Mucosa of gallbladder (tissue), 1 donor: ENCODE data around the gene CNOT3. TPM values are rescaled to one million over a fixed set of nuclear protein-coding genes. Genes with fewer than 3 reads are reported as not detected.
"Not testable (repeated sequence)": the region's sequence is repeated elsewhere in the genome, so short reads cannot be mapped to it uniquely, and the experiment has no call there.

Source experiments
- DNase-seq: peaks from one replicate; pipeline ENCODE4 v3.0.0-alpha.2; 2020; ENCODE audit warnings: low spot score
- total RNA-seq: library from RNA; stranded (reverse); gene quantifications from one replicate; pipeline ENCODE4 v1.2.1, GENCODE V29; 2021
- donor health status: DM: no; HTN: no; CAD: no.

Gene CNOT3
- total RNA-seq, 1 donor from 2014 or later: 54.2 TPM

DNA sequence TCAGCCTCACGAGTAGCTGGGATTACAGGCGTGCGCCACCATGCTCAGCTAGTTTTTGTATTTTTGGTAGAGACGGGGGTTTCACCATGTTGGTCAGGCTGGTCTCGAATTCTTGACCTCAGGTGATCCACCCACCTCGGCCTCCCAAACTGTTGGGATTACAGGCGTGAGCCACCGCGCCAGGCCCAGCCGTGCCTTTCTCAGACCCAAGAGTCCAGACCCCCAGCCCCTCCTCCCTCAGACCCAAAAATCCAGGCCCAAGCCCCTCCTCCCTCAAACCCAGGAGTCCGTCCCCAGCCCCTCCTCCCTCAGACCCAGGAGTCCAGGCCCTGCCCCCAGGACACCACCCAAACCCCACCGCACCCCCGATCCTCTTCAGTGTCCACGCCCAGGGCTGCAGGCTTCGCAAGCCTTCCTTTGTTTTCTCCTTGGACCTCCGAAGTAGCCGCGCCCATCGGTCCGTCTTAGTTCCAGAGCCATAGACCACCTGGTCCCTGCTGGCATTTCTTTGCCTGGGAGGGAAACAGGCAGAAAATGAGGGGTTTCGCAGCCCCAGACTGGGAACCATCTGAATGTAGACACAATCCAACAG is 31.7 kb downstream of the CNOT3 start:
- DNase-seq: no peak

GRCh38 chr19:54171736-54172431 is 34.3 kb downstream of the CNOT3 start:
- DNase-seq: not testable (repeated sequence)

DNA sequence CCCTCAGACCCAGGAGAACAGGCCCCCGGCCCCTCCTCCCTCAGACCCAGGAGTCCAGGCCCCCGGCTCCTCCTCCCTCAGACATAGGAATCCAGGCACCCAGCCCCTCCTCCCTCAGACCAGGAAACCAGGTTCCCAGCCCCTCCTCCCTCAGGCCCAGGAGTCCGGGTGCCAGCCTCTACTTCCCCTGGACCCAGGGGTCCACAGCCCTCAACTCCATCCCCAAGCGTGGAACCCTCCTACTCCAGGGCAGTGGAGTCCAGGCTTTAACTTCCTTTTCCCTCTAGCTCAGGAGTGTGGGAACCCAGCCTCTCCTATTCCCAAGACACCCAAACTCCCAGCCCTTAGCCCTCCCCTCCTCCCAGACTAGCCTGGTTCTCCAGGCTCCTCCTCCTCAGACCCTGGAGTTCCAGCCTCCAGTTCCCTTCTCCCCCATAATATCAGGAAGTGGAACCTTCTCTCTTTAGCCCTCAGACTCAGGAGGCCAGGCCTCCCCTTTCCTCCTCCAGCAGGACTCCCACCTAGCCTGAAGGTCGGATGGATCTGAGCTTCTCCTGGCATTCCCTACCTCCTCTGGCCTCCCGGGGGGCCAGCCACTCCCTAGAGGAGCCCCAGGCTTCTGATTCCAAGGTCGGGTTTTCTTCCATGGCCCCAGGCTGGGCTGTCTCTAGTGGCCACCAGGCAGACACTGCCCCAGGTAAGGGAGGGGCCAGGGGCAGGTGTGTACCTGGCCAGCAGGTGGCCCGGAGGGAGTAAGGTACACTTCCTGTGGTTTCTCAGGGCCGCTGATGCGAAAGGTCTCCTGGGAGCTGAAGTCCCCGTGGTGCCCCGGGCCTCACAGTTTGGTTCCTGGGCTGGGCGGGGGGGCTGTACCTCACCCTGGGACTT is 35.2 kb downstream of the CNOT3 start, which contains the start of gene TMC4:
Gene TMC4, minus strand, starts transcription at position 690 of the 888 bp plus-strand sequence. Its CDS starts 43 bp downstream, at position 647.
- peak; percentile 77 for DNase-seq

GRCh38 chr19:54173359-54173699 is 35.8 kb downstream of the CNOT3 start:
- DNase-seq: no peak

- no peak for DNase-seq
Observed at GRCh38 chr19:54173951-54174834, 36.6 kb downstream of the CNOT3 start.

GRCh38 chr19:54178581-54179261 is 41.2 kb downstream of the CNOT3 start:
- no peak for DNase-seq

DNA sequence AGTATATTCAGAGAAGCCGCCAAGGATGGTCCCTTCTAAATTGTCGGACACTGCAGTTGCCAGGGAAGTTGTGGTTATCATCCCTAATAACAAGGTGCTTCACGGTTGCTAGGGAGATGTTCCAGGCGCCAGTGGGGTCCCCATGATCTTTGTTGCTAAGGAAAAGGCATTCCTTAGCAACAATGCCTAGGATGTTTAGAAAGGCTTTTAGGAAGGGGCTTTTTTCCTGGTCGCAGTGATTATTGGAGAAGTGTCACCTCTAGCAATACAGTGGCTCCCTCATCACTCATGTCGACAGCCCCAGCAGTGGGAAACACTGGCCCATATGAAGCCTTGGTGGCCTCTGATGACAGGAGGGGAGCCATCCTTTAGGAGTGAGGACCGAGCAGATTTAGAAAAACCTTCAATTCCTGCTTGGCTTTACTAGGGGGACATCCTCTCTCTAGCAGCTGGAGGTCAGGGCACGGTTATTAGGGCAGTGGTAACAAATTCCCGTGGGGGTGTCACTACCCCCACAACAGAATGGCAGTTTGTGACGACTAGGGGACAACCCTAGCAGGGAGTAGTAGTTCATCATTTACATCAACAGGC is 41.8 kb downstream of the CNOT3 start:
- no peak for DNase-seq

DNA sequence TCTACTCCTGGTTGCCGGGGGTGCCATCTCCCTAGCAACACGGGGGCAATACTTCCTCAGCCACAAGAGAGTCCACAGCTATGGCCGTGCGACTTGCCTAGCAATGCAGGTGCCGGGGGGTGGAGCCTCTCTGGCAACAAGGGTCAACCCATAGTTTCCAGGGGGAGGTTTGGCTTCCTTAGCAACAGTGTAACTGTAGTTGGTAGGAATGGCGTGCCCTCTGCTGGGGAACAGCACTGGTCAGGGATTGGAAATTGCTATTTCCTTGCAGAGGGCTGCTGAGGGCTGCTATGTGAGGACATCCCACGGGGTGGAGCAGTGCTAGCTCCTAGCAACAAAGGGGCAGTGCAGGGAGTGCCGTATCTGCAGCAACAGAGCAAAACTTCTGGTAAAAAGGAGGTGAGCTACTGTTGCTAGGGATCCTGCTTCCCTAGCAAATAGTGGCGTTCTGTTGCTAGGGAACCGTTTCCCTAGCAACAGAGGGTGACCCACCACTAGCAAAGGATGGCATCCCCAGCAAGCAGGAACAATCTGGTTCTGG is 42.4 kb downstream of the CNOT3 start:
- DNase-seq: peak; percentile 54

- no peak for DNase-seq
Observed at GRCh38 chr19:54180691-54181091, 43.1 kb downstream of the CNOT3 start.

GRCh38 chr19:54181894-54182293 is 44.3 kb downstream of the CNOT3 start:
- DNase-seq: not testable (repeated sequence)

- no peak for DNase-seq
Observed at GRCh38 chr19:54183431-54183830, 45.9 kb downstream of the CNOT3 start.

- DNase-seq: no peak
Observed at GRCh38 chr19:54186351-54186750, 48.8 kb downstream of the CNOT3 start.

- DNase-seq: peak; percentile 71
Observed at GRCh38 chr19:54186934-54187381, 49.4 kb downstream of the CNOT3 start.

- DNase-seq: peak; percentile 51
Observed at GRCh38 chr19:54188215-54188871, 50.8 kb downstream of the CNOT3 start.

- DNase-seq: no peak
Observed at GRCh38 chr19:54189145-54189734, 51.7 kb downstream of the CNOT3 start, which contains the start of gene MBOAT7. TSS of gene MBOAT7 (minus strand) at chr19:54189580. CDS start at chr19:54188508, 1,072 bp downstream.

- peak; percentile 100 for DNase-seq
Observed at GRCh38 chr19:54189735-54190502, 52.4 kb downstream of the CNOT3 start.

GRCh38 chr19:54190503-54191010 is 53.0 kb downstream of the CNOT3 start:
- DNase-seq: peak; percentile 99
